ENCODE data around the gene TAF4.

DNA sequence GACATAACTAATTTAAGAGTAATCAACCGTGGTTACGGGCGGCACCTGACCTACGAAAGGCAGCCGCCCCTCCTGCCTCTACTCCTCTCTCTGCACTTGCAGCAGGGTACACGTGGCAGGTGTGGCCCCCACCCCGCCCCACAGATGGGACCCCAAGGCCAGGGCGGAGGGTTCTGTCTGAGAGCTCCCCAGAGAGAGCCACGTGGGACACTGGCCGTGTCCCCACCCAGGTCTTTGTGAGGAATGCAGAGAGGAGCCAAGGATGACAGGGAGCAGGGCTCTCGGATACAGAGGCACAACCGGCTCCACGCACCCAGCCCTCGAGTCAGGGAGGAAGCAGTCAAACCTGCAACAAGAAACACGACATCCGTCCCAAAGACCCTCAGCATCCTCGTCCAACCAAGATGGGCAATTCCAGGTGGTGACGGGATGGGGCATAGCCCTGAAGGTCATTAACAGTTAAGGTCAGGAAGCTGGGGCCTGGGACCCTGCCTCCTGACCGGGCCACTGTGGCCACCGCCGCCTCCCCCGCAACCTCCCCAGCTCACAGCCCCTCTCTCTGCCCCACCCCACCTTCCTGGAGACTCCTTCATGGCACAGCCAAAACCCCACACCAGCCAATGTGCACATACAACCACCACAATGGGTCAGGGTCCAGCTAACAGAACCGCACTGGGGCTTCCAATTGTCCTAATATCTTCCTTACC, 47.1 kb downstream of the TAF4 start:
- TF ChIP-seq, protein P1, sequence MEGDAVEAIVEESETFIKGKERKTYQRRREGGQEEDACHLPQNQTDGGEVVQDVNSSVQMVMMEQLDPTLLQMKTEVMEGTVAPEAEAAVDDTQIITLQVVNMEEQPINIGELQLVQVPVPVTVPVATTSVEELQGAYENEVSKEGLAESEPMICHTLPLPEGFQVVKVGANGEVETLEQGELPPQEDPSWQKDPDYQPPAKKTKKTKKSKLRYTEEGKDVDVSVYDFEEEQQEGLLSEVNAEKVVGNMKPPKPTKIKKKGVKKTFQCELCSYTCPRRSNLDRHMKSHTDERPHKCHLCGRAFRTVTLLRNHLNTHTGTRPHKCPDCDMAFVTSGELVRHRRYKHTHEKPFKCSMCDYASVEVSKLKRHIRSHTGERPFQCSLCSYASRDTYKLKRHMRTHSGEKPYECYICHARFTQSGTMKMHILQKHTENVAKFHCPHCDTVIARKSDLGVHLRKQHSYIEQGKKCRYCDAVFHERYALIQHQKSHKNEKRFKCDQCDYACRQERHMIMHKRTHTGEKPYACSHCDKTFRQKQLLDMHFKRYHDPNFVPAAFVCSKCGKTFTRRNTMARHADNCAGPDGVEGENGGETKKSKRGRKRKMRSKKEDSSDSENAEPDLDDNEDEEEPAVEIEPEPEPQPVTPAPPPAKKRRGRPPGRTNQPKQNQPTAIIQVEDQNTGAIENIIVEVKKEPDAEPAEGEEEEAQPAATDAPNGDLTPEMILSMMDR (tag by site-specific recombination; IDR thresholded peaks at IDR 0.05), result no peak
- TF ChIP-seq ZNF133 (tag by site-specific recombination; IDR thresholded peaks at IDR 0.05) (no peak), YY1 (tag by site-specific recombination; IDR thresholded peaks at IDR 0.05) (no peak), ZNF362 (tag by site-specific recombination; IDR thresholded peaks at IDR 0.05) (no peak)
- TF ChIP-seq, protein P2, sequence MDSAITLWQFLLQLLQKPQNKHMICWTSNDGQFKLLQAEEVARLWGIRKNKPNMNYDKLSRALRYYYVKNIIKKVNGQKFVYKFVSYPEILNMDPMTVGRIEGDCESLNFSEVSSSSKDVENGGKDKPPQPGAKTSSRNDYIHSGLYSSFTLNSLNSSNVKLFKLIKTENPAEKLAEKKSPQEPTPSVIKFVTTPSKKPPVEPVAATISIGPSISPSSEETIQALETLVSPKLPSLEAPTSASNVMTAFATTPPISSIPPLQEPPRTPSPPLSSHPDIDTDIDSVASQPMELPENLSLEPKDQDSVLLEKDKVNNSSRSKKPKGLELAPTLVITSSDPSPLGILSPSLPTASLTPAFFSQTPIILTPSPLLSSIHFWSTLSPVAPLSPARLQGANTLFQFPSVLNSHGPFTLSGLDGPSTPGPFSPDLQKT (IDR thresholded peaks at IDR 0.05; ENCODE audit: borderline replicate concordance, low read depth, low read length), result no peak
- TF ChIP-seq, protein P3, sequence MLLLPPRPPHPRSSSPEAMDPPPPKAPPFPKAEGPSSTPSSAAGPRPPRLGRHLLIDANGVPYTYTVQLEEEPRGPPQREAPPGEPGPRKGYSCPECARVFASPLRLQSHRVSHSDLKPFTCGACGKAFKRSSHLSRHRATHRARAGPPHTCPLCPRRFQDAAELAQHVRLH (tag by site-specific recombination; IDR thresholded peaks at IDR 0.05), result no peak
- TF ChIP-seq, protein P4, sequence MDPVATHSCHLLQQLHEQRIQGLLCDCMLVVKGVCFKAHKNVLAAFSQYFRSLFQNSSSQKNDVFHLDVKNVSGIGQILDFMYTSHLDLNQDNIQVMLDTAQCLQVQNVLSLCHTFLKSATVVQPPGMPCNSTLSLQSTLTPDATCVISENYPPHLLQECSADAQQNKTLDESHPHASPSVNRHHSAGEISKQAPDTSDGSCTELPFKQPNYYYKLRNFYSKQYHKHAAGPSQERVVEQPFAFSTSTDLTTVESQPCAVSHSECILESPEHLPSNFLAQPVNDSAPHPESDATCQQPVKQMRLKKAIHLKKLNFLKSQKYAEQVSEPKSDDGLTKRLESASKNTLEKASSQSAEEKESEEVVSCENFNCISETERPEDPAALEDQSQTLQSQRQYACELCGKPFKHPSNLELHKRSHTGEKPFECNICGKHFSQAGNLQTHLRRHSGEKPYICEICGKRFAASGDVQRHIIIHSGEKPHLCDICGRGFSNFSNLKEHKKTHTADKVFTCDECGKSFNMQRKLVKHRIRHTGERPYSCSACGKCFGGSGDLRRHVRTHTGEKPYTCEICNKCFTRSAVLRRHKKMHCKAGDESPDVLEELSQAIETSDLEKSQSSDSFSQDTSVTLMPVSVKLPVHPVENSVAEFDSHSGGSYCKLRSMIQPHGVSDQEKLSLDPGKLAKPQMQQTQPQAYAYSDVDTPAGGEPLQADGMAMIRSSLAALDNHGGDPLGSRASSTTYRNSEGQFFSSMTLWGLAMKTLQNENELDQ (tag by site-specific recombination; IDR thresholded peaks at IDR 0.05; ENCODE audit: low read depth), result no peak

All from HEK293 (cell line).